ENCODE results near the gene LRRC15.

Gene LRRC15

GRCh38 chr3:194369522-194370279 is at the start of gene LRRC15:
Gene LRRC15 (minus strand): TSS chr3:194369743. CDS start chr3:194361043, 8,700 bp downstream.
- Mint-ChIP-seq H3K36me3 (no peaks in the 10 kb centered on the region), H3K27ac (no peak within 1 kb of the TSS), H3K4me1 (peaks cover 5% of the 10 kb centered on the region), H3K4me3 (no peak within 1 kb of the TSS), H3K9me3 (no peaks in the 10 kb centered on the region)
- no peak for DNase-seq (ENCODE audit: low spot score in 2 of 2)
- peak; percentile 42 for ATAC-seq

- ATAC-seq (no peak), DNase-seq (ENCODE audit: low spot score in 2 of 2) (no peak)
- Mint-ChIP-seq H3K4me1 (no peaks in the 10 kb centered on the region), H3K9me3 (no peaks in the 10 kb centered on the region), H3K27ac (no peak overlapping the region), H3K4me3 (no peak overlapping the region), H3K36me3 (peaks cover 95% of the 10 kb centered on the region)
These were observed 49.1 kb upstream of the LRRC15 start for GRCh38 chr3:194418671-194419070.

GRCh38 chr3:194407423-194407822 is 37.9 kb upstream of the LRRC15 start:
- Mint-ChIP-seq H3K27ac (no peak overlapping the region), H3K4me3 (no peak overlapping the region)
- DNase-seq (ENCODE audit: low spot score in 2 of 2) = no peak

GRCh38 chr3:194405766-194406165 is 36.2 kb upstream of the LRRC15 start:
- H3K4me1 Mint-ChIP-seq = no peaks in the 10 kb centered on the region
- no peaks in the 10 kb centered on the region for H3K9me3 Mint-ChIP-seq
- no peak overlapping the region for H3K27ac Mint-ChIP-seq
- no peak for ATAC-seq
- H3K36me3 Mint-ChIP-seq = peaks cover 64% of the 10 kb centered on the region
- no peak for DNase-seq (ENCODE audit: low spot score in 2 of 2)
- no peak overlapping the region for H3K4me3 Mint-ChIP-seq

More at GRCh38 chr3:194407423-194407822, 37.9 kb upstream of the LRRC15 start:
- Mint-ChIP-seq H3K9me3 (no peaks in the 10 kb centered on the region), H3K4me1 (no peaks in the 10 kb centered on the region), H3K36me3 (peaks cover 81% of the 10 kb centered on the region)
- ATAC-seq = no peak

- Mint-ChIP-seq H3K9me3 (no peaks in the 10 kb centered on the region), H3K4me3 (no peak overlapping the region), H3K4me1 (peaks cover 6% of the 10 kb centered on the region), H3K36me3 (peaks cover 52% of the 10 kb centered on the region), H3K27ac (no peak overlapping the region)
- DNase-seq (ENCODE audit: low spot score in 2 of 2) = no peak
- ATAC-seq = no peak
These were observed 35.0 kb upstream of the LRRC15 start for GRCh38 chr3:194404365-194405140.

GRCh38 chr3:194401868-194402329 is 32.4 kb upstream of the LRRC15 start:
- no peaks in the 10 kb centered on the region for H3K9me3 Mint-ChIP-seq
- no peak overlapping the region for H3K4me3 Mint-ChIP-seq
- DNase-seq (ENCODE audit: low spot score in 2 of 2) = no peak

GRCh38 chr3:194401346-194401745 is 31.8 kb upstream of the LRRC15 start:
- ATAC-seq (no peak), DNase-seq (ENCODE audit: low spot score in 2 of 2) (no peak)
- Mint-ChIP-seq H3K4me1 (peaks cover 27% of the 10 kb centered on the region), H3K36me3 (peaks cover 29% of the 10 kb centered on the region), H3K4me3 (no peak overlapping the region), H3K27ac (no peak overlapping the region), H3K9me3 (no peaks in the 10 kb centered on the region)

More at GRCh38 chr3:194401868-194402329, 32.4 kb upstream of the LRRC15 start:
- peaks cover 29% of the 10 kb centered on the region for H3K36me3 Mint-ChIP-seq
- no peak for ATAC-seq
- peaks cover 24% of the 10 kb centered on the region for H3K4me1 Mint-ChIP-seq
- H3K27ac Mint-ChIP-seq = no peak overlapping the region

GRCh38 chr3:194399874-194400411 is 30.4 kb upstream of the LRRC15 start:
- Mint-ChIP-seq H3K9me3 (no peaks in the 10 kb centered on the region), H3K4me1 (peaks cover 40% of the 10 kb centered on the region), H3K27ac (no peak overlapping the region), H3K36me3 (peaks cover 15% of the 10 kb centered on the region), H3K4me3 (no peak overlapping the region)
- no peak for ATAC-seq
- DNase-seq (ENCODE audit: low spot score in 2 of 2) = no peak

- peak in 1 of 2 donors; percentile 32 for DNase-seq (ENCODE audit: low spot score in 2 of 2)
- Mint-ChIP-seq H3K4me3 (peak within 1 kb of the TSS; percentile 76), H3K9me3 (no peaks in the 10 kb centered on the region), H3K27ac (no peak within 1 kb of the TSS), H3K4me1 (peaks cover 40% of the 10 kb centered on the region), H3K36me3 (peaks cover 7% of the 10 kb centered on the region)
- ATAC-seq = no peak
These were observed 29.6 kb upstream of the LRRC15 start, which contains the start of gene GP5 for GRCh38 chr3:194399166-194399565. Gene GP5 (minus strand): TSS chr3:194399266. CDS start chr3:194398282, 984 bp downstream.

GRCh38 chr3:194397757-194398312 is 28.3 kb upstream of the LRRC15 start:
- Mint-ChIP-seq H3K36me3 (no peaks in the 10 kb centered on the region), H3K27ac (peak overlapping the region; percentile 61), H3K9me3 (no peaks in the 10 kb centered on the region), H3K4me3 (peak overlapping the region; percentile 76), H3K4me1 (peaks cover 40% of the 10 kb centered on the region)
- DNase-seq (ENCODE audit: low spot score in 2 of 2) (peak in 1 of 2 donors; percentile 53), ATAC-seq (peak; percentile 56)

- DNase-seq (ENCODE audit: low spot score in 2 of 2) (peak in 1 of 2 donors; percentile 58), ATAC-seq (peak; percentile 66)
- no peaks in the 10 kb centered on the region for H3K36me3 Mint-ChIP-seq
- peak overlapping the region; percentile 76 for H3K4me3 Mint-ChIP-seq
- peak overlapping the region; percentile 61 for H3K27ac Mint-ChIP-seq
- H3K9me3 Mint-ChIP-seq = no peaks in the 10 kb centered on the region
- peaks cover 40% of the 10 kb centered on the region for H3K4me1 Mint-ChIP-seq
These were observed 27.6 kb upstream of the LRRC15 start for GRCh38 chr3:194396859-194397756.

- peaks cover 40% of the 10 kb centered on the region for H3K4me1 Mint-ChIP-seq
- H3K36me3 Mint-ChIP-seq = no peaks in the 10 kb centered on the region
- ATAC-seq (no peak), DNase-seq (ENCODE audit: low spot score in 2 of 2) (no peak)
- H3K9me3 Mint-ChIP-seq = no peaks in the 10 kb centered on the region
- H3K4me3 Mint-ChIP-seq = peak overlapping the region; percentile 76
- peak overlapping the region; percentile 18 for H3K27ac Mint-ChIP-seq
These were observed 27.0 kb upstream of the LRRC15 start for GRCh38 chr3:194396539-194396858.

GRCh38 chr3:194395778-194396538 is 26.4 kb upstream of the LRRC15 start:
- peak; percentile 70 for ATAC-seq
- Mint-ChIP-seq H3K4me1 (peaks cover 40% of the 10 kb centered on the region), H3K4me3 (peak overlapping the region; percentile 76), H3K9me3 (no peaks in the 10 kb centered on the region), H3K36me3 (no peaks in the 10 kb centered on the region), H3K27ac (peak overlapping the region; percentile 18)
- peak in 1 of 2 donors; percentile 48 for DNase-seq (ENCODE audit: low spot score in 2 of 2)

- ATAC-seq = no peak
- Mint-ChIP-seq H3K4me1 (peaks cover 39% of the 10 kb centered on the region), H3K9me3 (no peaks in the 10 kb centered on the region), H3K4me3 (peak overlapping the region; percentile 76), H3K27ac (peak overlapping the region; percentile 18), H3K36me3 (no peaks in the 10 kb centered on the region)
- peak in 1 of 2 donors; percentile 34 for DNase-seq (ENCODE audit: low spot score in 2 of 2)
These were observed 25.7 kb upstream of the LRRC15 start for GRCh38 chr3:194395212-194395611.
